Placental pericyte (primary cell): Measurements from ENCODE around the gene MRPS30. TPM values are rescaled to one million over a fixed set of nuclear protein-coding genes. Genes with fewer than 3 reads are reported as not detected.

Experiments
- total RNA-seq: library from RNA; depleted of rRNA; stranded (reverse); fragments of >200 nt; gene quantifications from 2 replicates; pipeline ENCODE4 v1.2.3, GENCODE V29; 2012

The MRPS30 gene
- total RNA-seq, result 35.9 and 65.6 TPM in 2 replicates

DNA sequence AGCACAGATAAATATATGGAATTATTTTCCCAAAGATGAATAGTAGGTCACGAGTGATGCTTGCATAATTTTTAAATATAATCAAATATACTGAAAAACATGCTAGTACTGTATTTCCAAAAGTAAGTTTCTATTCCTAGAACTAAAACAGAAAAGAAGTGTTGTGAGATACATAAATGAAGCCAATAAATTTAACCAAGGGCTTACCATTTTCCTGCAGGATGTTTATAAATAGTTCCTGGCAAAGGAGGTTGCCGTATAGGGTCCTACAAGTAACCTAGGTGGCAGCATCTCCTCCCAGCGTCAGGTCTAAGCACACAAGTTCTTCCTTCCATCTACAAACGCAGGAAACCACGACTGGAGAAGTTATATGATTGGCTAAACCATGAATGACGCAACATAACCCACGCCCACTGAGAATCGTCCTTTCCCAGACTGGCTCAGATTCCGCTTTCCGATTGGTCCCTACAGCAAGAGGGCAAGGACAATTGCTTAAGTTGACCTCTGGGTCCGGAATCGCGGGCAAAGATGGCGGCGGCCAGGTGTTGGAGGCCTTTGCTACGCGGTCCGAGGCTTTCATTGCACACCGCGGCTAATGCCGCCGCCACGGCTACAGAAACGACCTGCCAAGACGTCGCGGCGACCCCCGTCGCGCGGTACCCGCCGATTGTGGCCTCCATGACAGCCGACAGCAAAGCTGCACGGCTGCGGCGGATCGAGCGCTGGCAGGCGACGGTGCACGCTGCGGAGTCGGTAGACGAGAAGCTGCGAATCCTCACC lies at the start of gene MRPS30:
Gene MRPS30 (plus strand): TSS at position 513 of the 780 bp plus-strand sequence. CDS start 16 bp downstream, at position 529.

